Cardiac muscle cell (in vitro differentiated cells and primary cell): Measurements from ENCODE around the gene KCNK4. TPM values are rescaled to one million over a fixed set of nuclear protein-coding genes. Genes with fewer than 3 reads are reported as not detected.

Source experiments
- DNase-seq, 2 donors: peaks; one replicate each; pipeline versions ENCODE4 v3.0.0 to v3.0.0-alpha.2; 2010 to 2017; ENCODE audit warnings: low read depth in 1 of 2, low spot score in 1 of 2
- H3K27ac ChIP-seq: fragments of 200-600 bp; sonication (generic); 2 replicates; pipeline ENCODE4 v1.5.1; 2016
- H3K27me3 ChIP-seq: fragments of 200-600 bp; sonication (generic); 2 replicates; pipeline ENCODE4 v1.6.0; 2016; ENCODE audit warnings: control low read depth
- H3K36me3 ChIP-seq: fragments of 200-600 bp; sonication (generic); 2 replicates; pipeline ENCODE4 v1.5.1; 2016; ENCODE audit warnings: control low read depth
- H3K4me1 ChIP-seq: fragments of 200-600 bp; sonication (generic); 2 replicates; pipeline ENCODE4 v1.8.1; 2017; ENCODE audit warnings: low read depth, mild to moderate bottlenecking, mixed run types
- H3K4me3 ChIP-seq: fragments of 200-600 bp; sonication (generic); 2 replicates; pipeline ENCODE4 v1.5.1; 2016; ENCODE audit warnings: mild to moderate bottlenecking
- H3K9me3 ChIP-seq: fragments of 200-600 bp; sonication (generic); 2 replicates; pipeline ENCODE4 v1.5.1; 2017; ENCODE audit warnings: low read depth, mild to moderate bottlenecking, control low read depth
- polyA plus RNA-seq: library from polyadenylated mRNA; unstranded; fragments of >200 nt; fragmentation: Nextera tagmentation; extraction: Ambion mirVana; gene quantifications from 2 replicates; pipeline ENCODE4 v1.2.1, GENCODE V29; 2016
- total RNA-seq: library from RNA; depleted of rRNA; stranded (reverse); fragments of >200 nt; gene quantifications from 2 replicates; pipeline ENCODE4 v1.2.3, GENCODE V29; 2016
- TF ChIP-seq, protein P1 (sequence below): IDR thresholded peaks from 2 replicates; pipeline ENCODE4 v1.5.1; 2012; ENCODE audit warnings: low read depth, mild to moderate bottlenecking, low read length

Gene KCNK4
- total and polyA plus RNA-seq, 2 experiments from 2014 or later = not detected

GRCh38 chr11:64263947-64264317, 27.2 kb upstream of the KCNK4 start:
- TF ChIP-seq, protein P1, sequence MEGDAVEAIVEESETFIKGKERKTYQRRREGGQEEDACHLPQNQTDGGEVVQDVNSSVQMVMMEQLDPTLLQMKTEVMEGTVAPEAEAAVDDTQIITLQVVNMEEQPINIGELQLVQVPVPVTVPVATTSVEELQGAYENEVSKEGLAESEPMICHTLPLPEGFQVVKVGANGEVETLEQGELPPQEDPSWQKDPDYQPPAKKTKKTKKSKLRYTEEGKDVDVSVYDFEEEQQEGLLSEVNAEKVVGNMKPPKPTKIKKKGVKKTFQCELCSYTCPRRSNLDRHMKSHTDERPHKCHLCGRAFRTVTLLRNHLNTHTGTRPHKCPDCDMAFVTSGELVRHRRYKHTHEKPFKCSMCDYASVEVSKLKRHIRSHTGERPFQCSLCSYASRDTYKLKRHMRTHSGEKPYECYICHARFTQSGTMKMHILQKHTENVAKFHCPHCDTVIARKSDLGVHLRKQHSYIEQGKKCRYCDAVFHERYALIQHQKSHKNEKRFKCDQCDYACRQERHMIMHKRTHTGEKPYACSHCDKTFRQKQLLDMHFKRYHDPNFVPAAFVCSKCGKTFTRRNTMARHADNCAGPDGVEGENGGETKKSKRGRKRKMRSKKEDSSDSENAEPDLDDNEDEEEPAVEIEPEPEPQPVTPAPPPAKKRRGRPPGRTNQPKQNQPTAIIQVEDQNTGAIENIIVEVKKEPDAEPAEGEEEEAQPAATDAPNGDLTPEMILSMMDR = no peak
- Histone ChIP-seq H3K27ac (no peak overlapping the region), H3K27me3 (no peaks in the 10 kb centered on the region), H3K36me3 (no peaks in the 10 kb centered on the region), H3K4me3 (no peak overlapping the region), H3K9me3 (no peaks in the 10 kb centered on the region), H3K4me1 (peaks cover 6% of the 10 kb centered on the region)
- no peak for DNase-seq

GRCh38 chr11:64264371-64264852, 26.7 kb upstream of the KCNK4 start:
- H3K27me3 ChIP-seq = no peaks in the 10 kb centered on the region
- H3K27ac ChIP-seq = no peak overlapping the region
- TF ChIP-seq, protein P1 = no peak
- no peaks in the 10 kb centered on the region for H3K36me3 ChIP-seq
- no peaks in the 10 kb centered on the region for H3K9me3 ChIP-seq
- H3K4me3 ChIP-seq = no peak overlapping the region
- DNase-seq = no peak
- peaks cover 8% of the 10 kb centered on the region for H3K4me1 ChIP-seq

DNA sequence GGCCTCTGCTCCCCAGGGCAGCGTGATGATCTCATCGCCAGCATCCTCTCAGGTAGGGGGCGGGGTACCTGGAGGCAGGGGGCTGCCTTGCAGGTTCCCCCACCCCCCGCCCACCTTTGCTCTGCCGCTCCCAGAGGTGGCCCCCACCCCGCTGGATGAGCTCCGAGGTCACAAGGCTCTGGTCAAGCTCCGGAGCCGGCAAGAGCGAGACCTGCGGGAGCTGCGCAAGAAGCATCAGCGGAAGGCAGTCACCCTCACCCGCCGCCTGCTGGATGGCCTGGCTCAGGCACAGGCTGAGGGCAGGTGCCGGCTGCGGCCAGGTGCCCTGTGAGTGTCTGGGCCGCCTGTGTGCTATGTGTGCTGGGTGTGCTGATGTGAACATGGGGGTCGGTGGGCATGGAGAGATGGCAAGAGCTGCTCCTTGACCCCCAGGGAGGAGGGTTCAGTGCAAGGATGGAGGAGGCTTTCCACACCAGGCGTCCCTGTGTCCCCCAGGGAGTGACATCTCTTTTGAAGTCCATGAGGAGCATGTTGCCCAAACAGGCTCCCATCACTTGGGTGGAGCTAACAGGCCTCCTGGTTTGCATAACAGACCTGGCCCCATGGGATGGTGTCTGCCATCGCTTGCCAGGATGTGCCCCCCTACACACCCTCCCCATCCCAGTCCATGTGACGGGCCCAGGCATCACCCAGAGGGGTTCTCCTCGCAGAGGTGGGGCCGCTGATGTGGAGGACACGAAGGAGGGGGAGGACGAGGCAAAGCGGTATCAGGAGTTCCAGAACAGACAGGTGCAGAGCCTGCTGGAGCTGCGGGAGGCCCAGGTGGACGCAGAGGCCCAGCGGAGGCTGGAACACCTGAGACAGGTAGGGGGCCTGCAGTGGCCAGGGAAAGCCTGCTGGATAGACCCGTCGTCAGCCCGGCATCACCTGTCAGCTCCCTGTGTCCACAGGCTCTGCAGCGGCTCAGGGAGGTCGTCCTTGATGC, 25.6 kb upstream of the KCNK4 start:
- Histone ChIP-seq H3K9me3 (no peaks in the 10 kb centered on the region), H3K4me3 (no peak overlapping the region), H3K27me3 (no peaks in the 10 kb centered on the region), H3K4me1 (peaks cover 8% of the 10 kb centered on the region), H3K27ac (no peak overlapping the region), H3K36me3 (no peaks in the 10 kb centered on the region)
- no peak for DNase-seq
- TF ChIP-seq, protein P1 = no peak

- DNase-seq = no peak
- Histone ChIP-seq H3K4me1 (peaks cover 8% of the 10 kb centered on the region), H3K27me3 (no peaks in the 10 kb centered on the region), H3K36me3 (no peaks in the 10 kb centered on the region), H3K4me3 (no peak overlapping the region), H3K9me3 (no peaks in the 10 kb centered on the region), H3K27ac (no peak overlapping the region)
- TF ChIP-seq, protein P1 = no peak
Measured at GRCh38 chr11:64266339-64266738, 24.8 kb upstream of the KCNK4 start.

DNA sequence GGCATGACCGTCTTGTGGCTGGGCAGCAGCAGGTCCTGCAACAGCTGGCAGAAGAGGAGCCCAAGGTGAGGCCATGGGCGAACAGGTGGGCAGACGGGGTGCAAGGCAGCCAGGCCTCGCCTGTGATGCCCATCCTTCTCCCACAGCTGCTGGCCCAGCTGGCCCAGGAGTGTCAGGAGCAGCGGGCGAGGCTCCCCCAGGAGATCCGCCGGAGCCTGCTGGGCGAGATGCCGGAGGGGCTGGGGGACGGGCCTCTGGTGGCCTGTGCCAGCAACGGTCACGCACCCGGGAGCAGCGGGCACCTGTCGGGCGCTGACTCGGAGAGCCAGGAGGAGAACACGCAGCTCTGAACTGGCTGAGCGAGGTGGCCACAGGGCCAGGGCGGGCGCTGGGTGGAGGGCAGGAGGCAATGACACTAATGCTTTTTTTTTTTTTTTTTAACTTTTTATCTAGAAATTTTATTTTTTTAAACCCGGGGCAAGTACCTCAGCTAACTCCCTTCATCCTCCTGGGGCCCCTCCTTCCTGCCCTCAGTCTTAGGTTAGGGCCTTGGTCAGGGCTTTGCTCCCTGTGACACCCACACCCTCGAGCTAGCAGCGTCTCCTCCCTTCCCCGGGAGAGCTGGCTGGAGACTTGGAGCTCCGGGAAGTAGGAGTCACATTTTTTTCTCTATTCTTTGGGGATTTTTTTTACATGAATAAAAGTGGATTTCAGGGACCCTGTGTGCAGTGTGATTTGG, 23.7 kb upstream of the KCNK4 start:
- Histone ChIP-seq H3K36me3 (no peaks in the 10 kb centered on the region), H3K27ac (no peak overlapping the region), H3K27me3 (no peaks in the 10 kb centered on the region), H3K9me3 (no peaks in the 10 kb centered on the region), H3K4me3 (no peak overlapping the region), H3K4me1 (peaks cover 8% of the 10 kb centered on the region)
- TF ChIP-seq, protein P1 = no peak
- peak in 1 of 2 donors; percentile 35 for DNase-seq
